Tibial nerve (tissue), 4 donors: ENCODE data around the gene S100A4. TPM values are rescaled to one million over a fixed set of nuclear protein-coding genes. Genes with fewer than 3 reads are reported as not detected.

ENCODE experiments used
- DNase-seq, 2 donors: peaks; one replicate each; pipeline ENCODE4 v3.0.0-alpha.2; 2019; ENCODE audit warnings: low spot score in 2 of 2
- H3K27ac ChIP-seq, 4 donors: fragments of 200-600 bp; sonication (generic) in 3 of 4; one replicate each; pipeline ENCODE4 v1.5.1; 2017 to 2019; ENCODE audit warnings: mild to moderate bottlenecking in 1 of 4
- H3K27me3 ChIP-seq, 2 donors: fragments of 200-600 bp; sonication (generic) in 1 of 2; one replicate each; pipeline versions ENCODE4 v1.5.1 to v1.6.0; 2017 to 2019
- H3K36me3 ChIP-seq, 3 donors: fragments of 200-600 bp; sonication (generic); one replicate each; pipeline ENCODE4 v1.5.1; 2018 to 2019
- H3K4me1 ChIP-seq, 4 donors: fragments of 200-600 bp; sonication (generic) in 3 of 4; one replicate each; pipeline ENCODE4 v1.5.1; 2017 to 2019
- H3K4me3 ChIP-seq, 4 donors: fragments of 200-600 bp; sonication (generic) in 3 of 4; one replicate each; pipeline ENCODE4 v1.5.1; 2017 to 2019; ENCODE audit warnings: mild to moderate bottlenecking in 1 of 4, moderate library complexity in 1 of 4
- H3K9me3 ChIP-seq, 4 donors: fragments of 200-600 bp; sonication (generic) in 3 of 4; one replicate each; pipeline ENCODE4 v1.5.1; 2017 to 2019
- CTCF ChIP-seq, 5 experiments: fragments of 200-600 bp in 3 of 5; fragments of 450-650 bp in 2 of 5; sonication (generic) in 3 of 5; IDR thresholded peaks; one replicate each; pipeline ENCODE4 v1.5.1; 2016 to 2019; ENCODE audit warnings: antibody characterized with exemption in 5 of 5, mild to moderate bottlenecking in 3 of 5, moderate library complexity in 2 of 5
- EP300 ChIP-seq, 2 donors: sonication (generic); formaldehyde crosslinking; IDR thresholded peaks; one replicate each; pipeline ENCODE4 v1.6.1; 2017; ENCODE audit warnings: antibody characterized with exemption in 2 of 2, mild to moderate bottlenecking in 1 of 2
- POLR2A ChIP-seq, 2 donors: fragments of 450-650 bp; IDR thresholded peaks; one replicate each; pipeline ENCODE4 v1.6.1; 2017; ENCODE audit warnings: antibody characterized with exemption in 2 of 2, mild to moderate bottlenecking in 2 of 2, moderate library complexity in 2 of 2
- WGBS, 2 donors: methylation state at CpG; one replicate each; pipeline ENCODE4 v1.1.5; 2018; 5-methylcytosine and 5-hydroxymethylcytosine counted together
- total RNA-seq, 4 donors: library from RNA; depleted of rRNA; stranded (reverse); fragments of >200 nt; gene quantifications; one replicate each; pipeline ENCODE4 v1.1.0, GENCODE V29; 2016

S100A4 gene
- total RNA-seq, 4 donors from 2014 or later = 398 to 439 (median 420) TPM

GRCh38 chr1:153546371-153546770 lies 765 bp upstream of the S100A4 start:
- H3K27ac ChIP-seq = peak overlapping the region; percentile 63 to 97 (median 82)
- no peak for DNase-seq
- peak overlapping the region in 3 of 4 donors; percentile 21 to 47 (median 45) for H3K4me3 ChIP-seq
- H3K9me3 ChIP-seq = no peaks in the 10 kb centered on the region
- 74 to 77% methylated on average over 8 of the region's 8 CpGs for WGBS, 2 donors
- H3K27me3 ChIP-seq = no peaks in the 10 kb centered on the region
- H3K4me1 ChIP-seq = peaks cover 0 to 90% (median 67%) of the 10 kb centered on the region in 4 donors
- TF ChIP-seq POLR2A (IDR thresholded peaks at IDR 0.05) = no peak
- no peak for TF ChIP-seq CTCF (IDR thresholded peaks at IDR 0.05)
- no peak for TF ChIP-seq EP300 (IDR thresholded peaks at IDR 0.05)
- H3K36me3 ChIP-seq = no peaks in the 10 kb centered on the region

- Histone ChIP-seq H3K27ac (peak overlapping the region; percentile 63 to 97 (median 82)), H3K36me3 (no peaks in the 10 kb centered on the region), H3K27me3 (no peaks in the 10 kb centered on the region), H3K4me1 (peaks cover 0 to 96% (median 67%) of the 10 kb centered on the region in 4 donors), H3K4me3 (peak overlapping the region; percentile 21 to 47 (median 40)), H3K9me3 (no peaks in the 10 kb centered on the region)
- DNase-seq = no peak
- TF ChIP-seq CTCF (IDR thresholded peaks at IDR 0.05) = no peak
- TF ChIP-seq POLR2A (IDR thresholded peaks at IDR 0.05) = no peak
- TF ChIP-seq EP300 (IDR thresholded peaks at IDR 0.05) = no peak
- 12 to 27% methylated on average over 6 to 8 of the region's 10 CpGs for WGBS, 2 donors
Observed at GRCh38 chr1:153544453-153545066, 1.0 kb downstream of the S100A4 start.

- Histone ChIP-seq H3K4me3 (peak overlapping the region in 3 of 4 donors; percentile 21 to 47 (median 34)), H3K27ac (peak overlapping the region; percentile 63 to 97 (median 82)), H3K27me3 (no peaks in the 10 kb centered on the region), H3K9me3 (no peaks in the 10 kb centered on the region), H3K36me3 (no peaks in the 10 kb centered on the region), H3K4me1 (peaks cover 0 to 88% (median 59%) of the 10 kb centered on the region in 4 donors)
- 78 to 89% methylated on average over 4 of the region's 4 CpGs for WGBS, 2 donors
- no peak for DNase-seq
- TF ChIP-seq CTCF (IDR thresholded peaks at IDR 0.05) = no peak
- no peak for TF ChIP-seq EP300 (IDR thresholded peaks at IDR 0.05)
- no peak for TF ChIP-seq POLR2A (IDR thresholded peaks at IDR 0.05)
Observed at GRCh38 chr1:153543736-153544135, 1.9 kb downstream of the S100A4 start.

GRCh38 chr1:153542956-153543711 lies 2.5 kb downstream of the S100A4 start:
- DNase-seq = no peak

More at GRCh38 chr1:153542956-153543711, 2.5 kb downstream of the S100A4 start:
- Histone ChIP-seq H3K27me3 (no peaks in the 10 kb centered on the region), H3K9me3 (no peaks in the 10 kb centered on the region), H3K4me1 (peaks cover 0 to 82% (median 55%) of the 10 kb centered on the region in 4 donors), H3K27ac (peak overlapping the region; percentile 63 to 97 (median 82)), H3K4me3 (no peak overlapping the region), H3K36me3 (no peaks in the 10 kb centered on the region)
- TF ChIP-seq EP300 (IDR thresholded peaks at IDR 0.05) = no peak
- TF ChIP-seq CTCF (IDR thresholded peaks at IDR 0.05) = no peak
- TF ChIP-seq POLR2A (IDR thresholded peaks at IDR 0.05) = no peak
- 51 to 54% methylated on average over 13 of the region's 13 CpGs for WGBS, 2 donors
